Psoas muscle (tissue), 8 donors: ENCODE data around the gene MYADM. TPM values are rescaled to one million over a fixed set of nuclear protein-coding genes. Genes with fewer than 3 reads are reported as not detected.

Source experiments
- ATAC-seq, 4 donors: fragments of 200-7000 bp; cut with Tn5 transposase; one replicate each; pipeline ENCODE4 v1.9.1; 2020; ENCODE audit warnings: moderate library complexity in 3 of 4, mild to moderate bottlenecking in 2 of 4
- DNase-seq, 2 donors: peaks; one replicate each; pipeline ENCODE4 v3.0.0-alpha.2; 2020
- H3K27ac ChIP-seq: fragments of 200-600 bp; one replicate; pipeline ENCODE4 v1.8.0; 2022
- H3K27me3 ChIP-seq, 3 donors: fragments of 200-600 bp in 1 of 3; one replicate each; pipeline versions ENCODE4 v1.6.1 to v1.8.0; 2013 to 2022; ENCODE audit warnings: low read length in 2 of 3, mild to moderate bottlenecking in 2 of 3, moderate library complexity in 1 of 3; ENCODE audit not compliant: insufficient read depth in 3 of 3
- H3K36me3 ChIP-seq, 2 donors: fragments of 200-600 bp in 1 of 2; one replicate each; pipeline versions ENCODE4 v1.6.1 to v1.8.0; 2013 to 2022; ENCODE audit warnings: low read depth in 1 of 2, mild to moderate bottlenecking in 1 of 2, moderate library complexity in 1 of 2; ENCODE audit not compliant: insufficient read depth in 1 of 2
- H3K4me1 ChIP-seq: fragments of 200-600 bp; one replicate; pipeline ENCODE4 v1.8.0; 2022
- H3K4me3 ChIP-seq: fragments of 200-600 bp; one replicate; pipeline ENCODE4 v1.8.0; 2022; ENCODE audit warnings: mild to moderate bottlenecking
- H3K9me3 ChIP-seq: fragments of 200-600 bp; one replicate; pipeline ENCODE4 v1.8.0; 2022
- CTCF ChIP-seq: fragments of 200-600 bp; IDR thresholded peaks from one replicate; pipeline ENCODE4 v1.8.0; 2022; ENCODE audit warnings: antibody characterized with exemption
- WGBS, 3 donors: extraction: QIAGEN DNeasy Blood & Tissue Kit; methylation state at CpG; one replicate each; pipeline versions ENCODE4 v1.1.6 to v1.1.7; 2013; 5-methylcytosine and 5-hydroxymethylcytosine counted together
- intact Hi-C, 2 donors: fragments of 100-400 bp; cut with DNase I; formaldehyde crosslinking; loops; one replicate each; pipeline versions ENCODE4 v1.11.0 to v1.14.2; 2022
- polyA plus RNA-seq, 3 donors: library from polyadenylated mRNA; stranded (reverse); fragments of 200-250 nt; gene quantifications; one replicate each; pipeline ENCODE4 v1.2.3, GENCODE V29; 2013
- total RNA-seq, 4 donors: library from RNA; stranded (reverse); fragmentation: NEBNext Ultra II Directional in 2 of 4; extraction: Animal tissue kit (Norgen Biotek cat#: 25700) in 2 of 4; gene quantifications; one replicate each; pipeline versions ENCODE4 v1.2.1 to v1.2.4, GENCODE V29; 2021 to 2023
- donor health status: healthy with polysubstance abuse.
- donor health status: DM: no; HTN: no; CAD: no; lungs with moderate emphysema.
- donor health status: Bipolar disorder and iron deficiency.
- donor health status: healthy.
- donor health status: DM: yes; HTN: yes; CAD: no.
- donor health status: DM: no; HTN: no; CAD: no.
- donor health status: DM: no; HTN: no; CAD: no.
- donor health status: DM: yes; HTN: yes; CAD: no.

Gene MYADM
- total and polyA plus RNA-seq, 7 donors = 5.5 to 23.3 (median 17.2) TPM

GRCh38 chr19:53877361-53877766 is 9.7 kb downstream of the MYADM start:
- Histone ChIP-seq H3K27ac (no peak overlapping the region), H3K9me3 (no peaks in the 10 kb centered on the region), H3K4me3 (no peak overlapping the region), H3K36me3 (peaks cover 0 to 17% of the 10 kb centered on the region in 2 donors), H3K4me1 (no peaks in the 10 kb centered on the region), H3K27me3 (peaks cover 0 to 30% (median 14%) of the 10 kb centered on the region in 3 donors)
- WGBS, 3 donors = 63 to 66% (median 65%) methylated on average over 10 of the region's 10 CpGs
- intact Hi-C loops = no loop called here
- DNase-seq (peak in 1 of 2 donors; percentile 8), ATAC-seq (no peak)
- no peak for TF ChIP-seq CTCF

- DNase-seq = no peak
- H3K4me1 ChIP-seq = no peaks in the 10 kb centered on the region
- TF ChIP-seq CTCF = no peak
- intact Hi-C loops = no loop called here
- no peaks in the 10 kb centered on the region for H3K9me3 ChIP-seq
- no peak for ATAC-seq
- H3K36me3 ChIP-seq = peaks cover 0 to 14% of the 10 kb centered on the region in 2 donors
- 31 to 42% (median 39%) methylated on average over 12 of the region's 12 CpGs for WGBS, 3 donors
- peak overlapping the region; percentile 62 for H3K4me3 ChIP-seq
- no peak overlapping the region for H3K27ac ChIP-seq
- H3K27me3 ChIP-seq = peaks cover 0 to 44% (median 15%) of the 10 kb centered on the region in 3 donors
These were observed 11.1 kb downstream of the MYADM start for GRCh38 chr19:53878776-53879139.

- intact Hi-C loops = no loop called here
- ATAC-seq = peak; percentile 77 to 97 (median 92)
- Histone ChIP-seq H3K27ac (no peak overlapping the region), H3K27me3 (peaks cover 0 to 50% (median 19%) of the 10 kb centered on the region in 3 donors), H3K4me3 (peak overlapping the region; percentile 62), H3K4me1 (no peaks in the 10 kb centered on the region), H3K36me3 (peaks cover 0 to 7% of the 10 kb centered on the region in 2 donors), H3K9me3 (no peaks in the 10 kb centered on the region)
- no peak for TF ChIP-seq CTCF
- WGBS, 3 donors = 1% methylated on average over 51 of the region's 51 CpGs
- DNase-seq = peak; percentile 91 to 94
These were observed 11.7 kb downstream of the MYADM start for GRCh38 chr19:53879140-53880081.

GRCh38 chr19:53880711-53881481 is 13.2 kb downstream of the MYADM start:
- ATAC-seq (no peak), DNase-seq (no peak)
- Histone ChIP-seq H3K27ac (no peak overlapping the region), H3K36me3 (peaks cover 0 to 3% of the 10 kb centered on the region in 2 donors), H3K9me3 (no peaks in the 10 kb centered on the region), H3K27me3 (peaks cover 0 to 57% (median 25%) of the 10 kb centered on the region in 3 donors), H3K4me1 (no peaks in the 10 kb centered on the region), H3K4me3 (no peak overlapping the region)
- no peak for TF ChIP-seq CTCF
- intact Hi-C loops = no loop called here
- 25 to 36% (median 35%) methylated on average over 5 to 6 of the region's 6 CpGs for WGBS, 3 donors
